DOHH2 (cell line): ENCODE measurements around the gene ZSWIM6.

Experiments
- H3F3A ChIP-seq: fragments of 200-600 bp; sonication (generic), shearing (Covaris generic); 2 replicates; pipeline ENCODE4 v1.6.0; 2016; ENCODE audit warnings: antibody characterized with exemption, mild to moderate bottlenecking; ENCODE audit not compliant: control insufficient read depth, insufficient read depth
- H3K27ac ChIP-seq: fragments of 200-600 bp; sonication (generic); 2 replicates; pipeline ENCODE4 v1.5.1; 2014; ENCODE audit warnings: low read depth, mild to moderate bottlenecking, low read length, moderate library complexity
- H3K27me3 ChIP-seq: fragments of 200-600 bp; sonication (generic); 2 replicates; pipeline ENCODE4 v1.6.1; 2014; ENCODE audit warnings: mild to moderate bottlenecking, low read length, mixed read lengths; ENCODE audit not compliant: control insufficient read depth
- H3K36me3 ChIP-seq: fragments of 200-600 bp; sonication (generic); 2 replicates; pipeline ENCODE4 v1.6.1; 2014; ENCODE audit warnings: mild to moderate bottlenecking, low read length, moderate library complexity, mixed read lengths; ENCODE audit not compliant: control insufficient read depth
- H3K4me1 ChIP-seq: fragments of 200-600 bp; sonication (generic); 2 replicates; pipeline ENCODE4 v1.6.1; 2014; ENCODE audit warnings: mild to moderate bottlenecking, low read length, mixed read lengths; ENCODE audit not compliant: control insufficient read depth
- H3K4me2 ChIP-seq: fragments of 200-600 bp; sonication (generic); 2 replicates; pipeline ENCODE4 v1.6.0; 2014; ENCODE audit warnings: mild to moderate bottlenecking, low read length, moderate library complexity
- H3K4me3 ChIP-seq: fragments of 200-600 bp; sonication (generic); 2 replicates; pipeline ENCODE4 v1.5.1; 2014; ENCODE audit warnings: mild to moderate bottlenecking, low read length, mixed read lengths
- H3K79me2 ChIP-seq: fragments of 200-600 bp; sonication (generic); 2 replicates; pipeline ENCODE4 v1.6.1; 2014; ENCODE audit warnings: mild to moderate bottlenecking, low read length, mixed read lengths; ENCODE audit not compliant: control insufficient read depth
- H3K9me2 ChIP-seq: fragments of 200-600 bp; sonication (generic); replicated peaks from 2 replicates; pipeline ENCODE4 v1.6.1; 2014; ENCODE audit warnings: mild to moderate bottlenecking, low read length, mixed read lengths; ENCODE audit not compliant: control insufficient read depth
- H3K9me3 ChIP-seq: fragments of 200-600 bp; sonication (generic); 2 replicates; pipeline ENCODE4 v1.6.1; 2014; ENCODE audit warnings: antibody characterized with exemption, low read length, mixed read lengths; ENCODE audit not compliant: control insufficient read depth, insufficient read depth
- H4K20me1 ChIP-seq: fragments of 200-600 bp; sonication (generic); 2 replicates; pipeline ENCODE4 v1.6.0; 2014; ENCODE audit warnings: low read depth, mild to moderate bottlenecking, antibody characterized with exemption, low read length, moderate library complexity; ENCODE audit not compliant: control insufficient read depth, insufficient read depth
- EZH2phosphoT487 ChIP-seq: fragments of 200-600 bp; sonication (generic); IDR thresholded peaks from 2 replicates; pipeline ENCODE4 v1.6.1; 2017; ENCODE audit warnings: borderline replicate concordance, mild to moderate bottlenecking, antibody characterized with exemption, low read length, moderate library complexity, mixed read lengths
- TF ChIP-seq, protein P1 (sequence below): fragments of 200-600 bp; sonication (generic); IDR thresholded peaks from one replicate; pipeline ENCODE4 v1.5.1; 2014; ENCODE audit warnings: antibody characterized with exemption, mild to moderate bottlenecking, low read depth, low read length; ENCODE audit not compliant: poor library complexity, severe bottlenecking

ZSWIM6 gene

DNA sequence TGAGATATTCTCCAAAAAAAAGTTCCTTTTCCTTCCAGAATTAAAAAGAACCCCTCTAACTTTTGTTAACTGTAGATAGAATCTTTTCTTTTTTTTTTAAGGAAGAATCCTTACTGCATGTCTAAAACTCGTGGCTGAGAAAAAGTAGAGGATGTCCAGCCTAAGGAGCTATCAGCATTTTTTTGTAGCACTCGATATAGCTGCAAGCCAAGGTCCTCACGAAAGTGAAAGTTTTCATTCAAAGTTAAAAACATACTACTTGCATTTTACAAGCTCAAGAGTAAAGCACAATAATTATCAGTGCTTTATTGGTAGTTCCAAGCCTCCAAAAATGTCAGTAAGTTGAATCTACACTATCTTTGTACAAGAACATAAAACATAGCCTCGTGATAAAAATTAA lies 28.7 kb upstream of the ZSWIM6 start:
- no peaks in the 10 kb centered on the region for H3K36me3 ChIP-seq
- H4K20me1 ChIP-seq: no peaks in the 10 kb centered on the region
- H3K27me3 ChIP-seq: no peaks in the 10 kb centered on the region; the same call in 1 of the 2 replicates
- H3K79me2 ChIP-seq: no peaks in the 10 kb centered on the region
- H3K9me2 ChIP-seq: no peaks in the 10 kb centered on the region
- H3K4me3 ChIP-seq: no peak overlapping the region
- no peak overlapping the region for H3K4me2 ChIP-seq
- TF ChIP-seq, protein P1, sequence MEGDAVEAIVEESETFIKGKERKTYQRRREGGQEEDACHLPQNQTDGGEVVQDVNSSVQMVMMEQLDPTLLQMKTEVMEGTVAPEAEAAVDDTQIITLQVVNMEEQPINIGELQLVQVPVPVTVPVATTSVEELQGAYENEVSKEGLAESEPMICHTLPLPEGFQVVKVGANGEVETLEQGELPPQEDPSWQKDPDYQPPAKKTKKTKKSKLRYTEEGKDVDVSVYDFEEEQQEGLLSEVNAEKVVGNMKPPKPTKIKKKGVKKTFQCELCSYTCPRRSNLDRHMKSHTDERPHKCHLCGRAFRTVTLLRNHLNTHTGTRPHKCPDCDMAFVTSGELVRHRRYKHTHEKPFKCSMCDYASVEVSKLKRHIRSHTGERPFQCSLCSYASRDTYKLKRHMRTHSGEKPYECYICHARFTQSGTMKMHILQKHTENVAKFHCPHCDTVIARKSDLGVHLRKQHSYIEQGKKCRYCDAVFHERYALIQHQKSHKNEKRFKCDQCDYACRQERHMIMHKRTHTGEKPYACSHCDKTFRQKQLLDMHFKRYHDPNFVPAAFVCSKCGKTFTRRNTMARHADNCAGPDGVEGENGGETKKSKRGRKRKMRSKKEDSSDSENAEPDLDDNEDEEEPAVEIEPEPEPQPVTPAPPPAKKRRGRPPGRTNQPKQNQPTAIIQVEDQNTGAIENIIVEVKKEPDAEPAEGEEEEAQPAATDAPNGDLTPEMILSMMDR: no peak
- TF ChIP-seq EZH2phosphoT487: no peak
- no peaks in the 10 kb centered on the region for H3K9me3 ChIP-seq
- no peak overlapping the region for H3K27ac ChIP-seq
- H3K4me1 ChIP-seq: no peaks in the 10 kb centered on the region
- no peaks in the 10 kb centered on the region for H3F3A ChIP-seq

DNA sequence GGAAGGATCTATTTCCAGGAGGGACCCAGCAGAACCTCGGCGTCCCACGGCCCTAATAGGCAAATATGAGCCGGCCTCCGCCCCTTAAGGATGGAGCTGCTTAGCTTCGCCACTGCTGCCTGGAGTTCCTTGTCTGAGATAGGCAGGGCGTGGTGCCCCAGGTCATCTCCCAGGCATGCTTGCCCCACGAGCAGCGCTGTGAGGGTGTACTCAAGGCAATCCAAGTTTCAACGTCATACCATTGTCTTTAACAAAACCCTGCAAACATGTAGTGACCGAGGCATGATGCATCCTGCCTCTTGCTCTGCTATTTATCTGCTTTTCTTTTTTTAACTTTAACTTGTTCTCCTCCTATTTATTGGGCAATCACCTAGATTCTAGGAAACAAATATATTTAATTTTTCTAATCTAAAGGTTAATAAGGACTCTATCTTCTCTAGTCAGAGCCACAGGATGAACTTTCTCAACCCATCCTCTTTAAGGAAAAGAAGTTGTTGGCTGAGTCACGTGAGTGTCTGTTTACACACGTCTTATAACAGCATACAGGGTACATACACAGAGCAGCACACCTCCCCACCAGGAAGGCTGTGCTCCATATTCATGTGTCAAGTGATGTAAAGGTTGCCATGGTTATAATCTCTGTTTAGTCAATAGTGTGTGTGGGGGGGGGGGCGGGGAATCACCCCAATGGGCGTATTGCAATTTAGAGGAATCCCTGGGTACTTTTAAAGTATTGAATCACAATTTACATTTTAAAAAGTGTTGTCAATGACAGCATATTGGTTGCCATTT lies 27.3 kb upstream of the ZSWIM6 start:
- H3K4me2 ChIP-seq: no peak overlapping the region
- no peaks in the 10 kb centered on the region; the same call in 1 of the 2 replicates for H3K27me3 ChIP-seq
- no peaks in the 10 kb centered on the region for H4K20me1 ChIP-seq
- no peak overlapping the region for H3K27ac ChIP-seq
- no peaks in the 10 kb centered on the region for H3K36me3 ChIP-seq
- no peaks in the 10 kb centered on the region for H3K79me2 ChIP-seq
- no peaks in the 10 kb centered on the region for H3K9me2 ChIP-seq
- H3K9me3 ChIP-seq: no peaks in the 10 kb centered on the region
- H3K4me1 ChIP-seq: no peaks in the 10 kb centered on the region
- no peak overlapping the region for H3K4me3 ChIP-seq
- TF ChIP-seq EZH2phosphoT487: no peak
- TF ChIP-seq, protein P1: no peak
- H3F3A ChIP-seq: no peaks in the 10 kb centered on the region

DNA sequence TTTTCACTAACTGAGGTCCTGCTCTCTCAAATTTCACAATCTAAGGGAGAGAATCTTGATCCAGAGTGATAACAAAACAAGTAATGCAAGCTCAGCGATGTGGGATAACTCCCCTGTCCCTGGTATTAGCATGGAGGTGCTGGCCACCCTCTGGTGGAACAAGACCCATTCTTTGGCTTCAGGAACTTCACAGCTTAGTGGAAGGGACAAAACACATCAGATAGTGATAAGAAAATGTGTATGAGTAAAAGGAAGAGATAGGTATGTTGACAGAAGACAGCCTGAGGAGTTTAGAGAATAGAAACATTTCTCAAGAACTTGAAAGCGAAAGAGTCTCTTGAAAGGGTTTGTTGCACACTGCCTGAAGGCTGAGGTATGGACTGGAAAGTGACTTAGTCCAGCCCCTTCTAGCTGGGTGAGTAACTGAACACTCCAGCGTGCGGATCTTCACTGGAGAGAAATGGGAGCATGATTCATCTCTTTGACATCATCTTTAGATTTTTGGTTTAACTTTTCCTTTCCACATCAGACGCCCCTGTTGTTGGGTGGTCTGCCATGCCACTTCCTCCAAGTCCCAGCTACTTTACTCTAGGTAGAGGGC lies 25.4 kb upstream of the ZSWIM6 start:
- TF ChIP-seq EZH2phosphoT487: no peak
- TF ChIP-seq, protein P1: no peak
- Histone ChIP-seq H4K20me1 (no peaks in the 10 kb centered on the region), H3K4me3 (no peak overlapping the region), H3K4me1 (no peaks in the 10 kb centered on the region), H3K27ac (no peak overlapping the region), H3K27me3 (no peaks in the 10 kb centered on the region; the same call in 1 of the 2 replicates), H3F3A (no peaks in the 10 kb centered on the region), H3K9me2 (no peaks in the 10 kb centered on the region), H3K79me2 (no peaks in the 10 kb centered on the region), H3K4me2 (no peak overlapping the region), H3K9me3 (no peaks in the 10 kb centered on the region), H3K36me3 (no peaks in the 10 kb centered on the region)
